B cell (primary cell): ENCODE results near the gene LMOD2. TPM values are rescaled to one million over a fixed set of nuclear protein-coding genes. Genes with fewer than 3 reads are reported as not detected.

Experiments used
- ATAC-seq: fragments of 200-7000 bp; cut with Tn5 transposase; one replicate; pipeline ENCODE4 v1.10.0; 2021; ENCODE audit warnings: low read depth, mild to moderate bottlenecking, moderate number of reproducible peaks, moderate library complexity
- CTCF ChIA-PET: fragments of 350-600 bp; sonication (Branson Sonifier 250); formaldehyde crosslinking; loops from one replicate; lab custom pipeline; 2021; ENCODE audit warnings: antibody characterized with exemption, inconsistent platforms; lab: Charles Lee
- POLR2A ChIA-PET: fragments of 350-600 bp; sonication (Branson Sonifier 250); formaldehyde crosslinking; loops from one replicate; lab custom pipeline; 2021; ENCODE audit warnings: antibody characterized with exemption; lab: Charles Lee
- DNase-seq: peaks from one replicate; pipeline ENCODE4 v3.0.0; 2013
- H2AFZ ChIP-seq: 2 replicates; pipeline ENCODE4 v1.6.1; 2012; ENCODE audit warnings: mild to moderate bottlenecking, low read depth, low read length; ENCODE audit not compliant: insufficient read depth, poor library complexity, severe bottlenecking
- H3K27ac ChIP-seq, 2 donors: 1 replicate in 1 of 2; 2 replicates in 1 of 2; pipeline ENCODE4 v1.5.1; 2012 to 2013; ENCODE audit warnings: low read length in 2 of 2, mild to moderate bottlenecking in 2 of 2, moderate library complexity in 1 of 2
- H3K27me3 ChIP-seq, 4 experiments: fragments of 200-600 bp in 1 of 4; sonication (generic) in 1 of 4; replicated peaks in 1 of 4; 1 replicate in 2 of 4; 2 replicates in 2 of 4; pipeline versions ENCODE4 v1.6.1 to v1.7.0; 2013 to 2016; ENCODE audit warnings: low read length in 3 of 4, mild to moderate bottlenecking in 2 of 4, mixed read lengths in 1 of 4, moderate library complexity in 1 of 4; ENCODE audit not compliant: insufficient read depth in 4 of 4, control insufficient read depth in 3 of 4; ENCODE audit errors: control extremely low read depth in 1 of 4
- H3K36me3 ChIP-seq, 2 experiments: replicated peaks in 1 of 2; 1 replicate in 1 of 2; 2 replicates in 1 of 2; pipeline versions ENCODE4 v1.6.1 to v1.7.1; 2013; ENCODE audit warnings: low read length in 1 of 2; ENCODE audit not compliant: insufficient read depth in 2 of 2, control insufficient read depth in 1 of 2; ENCODE audit errors: control extremely low read depth in 1 of 2, extremely low read depth in 1 of 2
- H3K4me1 ChIP-seq, 2 donors: fragments of 200-600 bp in 1 of 2; sonication (generic) in 1 of 2; 1 replicate in 1 of 2; 2 replicates in 1 of 2; pipeline versions ENCODE4 v1.5.1 to v1.6.1; 2013 to 2017; ENCODE audit warnings: low read length in 2 of 2; ENCODE audit not compliant: control insufficient read depth in 2 of 2, insufficient read depth in 2 of 2
- H3K4me2 ChIP-seq: replicated peaks from 2 replicates; pipeline ENCODE3; 2012; ENCODE audit warnings: mild to moderate bottlenecking, low read depth, low read length; ENCODE audit not compliant: poor library complexity, severe bottlenecking
- H3K4me3 ChIP-seq, 5 experiments: fragments of 200-600 bp in 1 of 5; sonication (generic) in 1 of 5; 1 replicate in 3 of 5; 2 replicates in 2 of 5; pipeline versions ENCODE4 v1.5.1 to v1.7.0; 2011 to 2016; ENCODE audit warnings: low read length in 4 of 5, mild to moderate bottlenecking in 4 of 5, low read depth in 2 of 5, control low read depth in 1 of 5, moderate library complexity in 1 of 5; ENCODE audit not compliant: insufficient read depth in 1 of 5; ENCODE audit errors: control extremely low read depth in 1 of 5, extremely low read depth in 1 of 5
- H3K79me2 ChIP-seq: fragments of 200-600 bp; sonication (generic); one replicate; pipeline ENCODE4 v1.6.0; 2016; ENCODE audit warnings: low read length; ENCODE audit not compliant: control insufficient read depth, insufficient read depth
- H3K9ac ChIP-seq: fragments of 200-600 bp; sonication (generic); 2 replicates; pipeline ENCODE4 v1.6.1; 2017; ENCODE audit warnings: mild to moderate bottlenecking, low read length, moderate library complexity
- H3K9me3 ChIP-seq, 3 donors: one replicate each; pipeline versions ENCODE4 v1.6.1 to v1.7.1; 2013; ENCODE audit warnings: low read length in 2 of 3; ENCODE audit not compliant: control insufficient read depth in 2 of 3, insufficient read depth in 1 of 3; ENCODE audit errors: control extremely low read depth in 1 of 3
- H4K20me1 ChIP-seq: 2 replicates; pipeline ENCODE4 v1.6.0; 2012; ENCODE audit warnings: mild to moderate bottlenecking, low read length; ENCODE audit not compliant: insufficient read depth, control insufficient read depth, poor library complexity, severe bottlenecking
- H3K27ac Mint-ChIP-seq: one replicate; pipeline ENCODE4 v1.8.0; 2021; ENCODE audit warnings: mixed read lengths
- H3K27me3 Mint-ChIP-seq: one replicate; pipeline ENCODE4 v1.8.0; 2021; ENCODE audit warnings: mixed read lengths
- H3K4me1 Mint-ChIP-seq: one replicate; pipeline ENCODE4 v1.8.0; 2021; ENCODE audit warnings: mixed read lengths
- H3K4me3 Mint-ChIP-seq: one replicate; pipeline ENCODE4 v1.8.0; 2021; ENCODE audit warnings: mixed read lengths
- H3K9me3 Mint-ChIP-seq: one replicate; pipeline ENCODE4 v1.8.0; 2022; ENCODE audit warnings: mixed read lengths; ENCODE audit not compliant: insufficient read depth
- EZH2 ChIP-seq: IDR thresholded peaks from 2 replicates; pipeline ENCODE4 v1.6.1; 2012; ENCODE audit warnings: borderline replicate concordance, low read depth, mild to moderate bottlenecking, moderate library complexity, low read length; ENCODE audit not compliant: insufficient read depth, poor library complexity, severe bottlenecking
- WGBS: methylation state at CpG from one replicate; pipeline ENCODE4 v1.1.5; 2013; ENCODE audit warnings: missing lambda C conversion rate; ENCODE audit not compliant: insufficient coverage; 5-methylcytosine and 5-hydroxymethylcytosine counted together
- intact Hi-C: fragments of 100-400 bp; cut with micrococcal nuclease; formaldehyde crosslinking; loops from one replicate; pipeline ENCODE4 v1.10.0; 2022
- polyA plus RNA-seq: library from polyadenylated mRNA; depleted of rRNA; stranded (reverse); fragments of >200 nt; gene quantifications from 2 replicates; pipeline ENCODE4 v1.2.3, GENCODE V29; 2012
- total RNA-seq, 2 donors: library from RNA; stranded (reverse); fragments of 120-200 nt in 1 of 2; gene quantifications; 1 replicate in 1 of 2; 2 replicates in 1 of 2; pipeline versions ENCODE4 v1.2.3 to v1.2.4, GENCODE V29; 2013 to 2022
- TF ChIP-seq, protein P1 (sequence below): fragments of 200-600 bp; IDR thresholded peaks from one replicate; pipeline ENCODE4 v1.8.0; 2022; ENCODE audit warnings: antibody characterized with exemption, mild to moderate bottlenecking

The LMOD2 gene
- total and polyA plus RNA-seq, 2 donors (not counting 1 experiment from before 2014, with no cell fraction given), result not detected

DNA sequence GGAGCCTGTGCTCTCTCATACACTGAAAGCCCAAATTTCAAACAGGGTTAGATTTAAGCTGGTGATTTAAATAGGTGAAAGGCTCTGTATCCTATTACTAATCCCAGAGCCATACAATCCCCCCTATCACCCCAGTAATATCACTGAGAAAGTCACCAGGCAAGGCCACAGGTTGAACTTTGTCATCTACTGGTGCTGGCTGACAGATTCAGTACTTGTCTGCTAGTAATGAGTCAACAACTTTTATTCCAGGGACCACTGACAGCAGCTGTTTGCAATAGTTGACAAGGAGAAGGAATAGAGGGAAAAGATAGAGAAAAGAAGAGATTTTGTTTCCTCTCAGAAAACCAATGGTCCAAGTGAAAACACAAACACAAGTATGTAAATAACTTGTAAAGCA is 43.6 kb upstream of the LMOD2 start:
- no peak for TF ChIP-seq EZH2
- TF ChIP-seq, protein P1, sequence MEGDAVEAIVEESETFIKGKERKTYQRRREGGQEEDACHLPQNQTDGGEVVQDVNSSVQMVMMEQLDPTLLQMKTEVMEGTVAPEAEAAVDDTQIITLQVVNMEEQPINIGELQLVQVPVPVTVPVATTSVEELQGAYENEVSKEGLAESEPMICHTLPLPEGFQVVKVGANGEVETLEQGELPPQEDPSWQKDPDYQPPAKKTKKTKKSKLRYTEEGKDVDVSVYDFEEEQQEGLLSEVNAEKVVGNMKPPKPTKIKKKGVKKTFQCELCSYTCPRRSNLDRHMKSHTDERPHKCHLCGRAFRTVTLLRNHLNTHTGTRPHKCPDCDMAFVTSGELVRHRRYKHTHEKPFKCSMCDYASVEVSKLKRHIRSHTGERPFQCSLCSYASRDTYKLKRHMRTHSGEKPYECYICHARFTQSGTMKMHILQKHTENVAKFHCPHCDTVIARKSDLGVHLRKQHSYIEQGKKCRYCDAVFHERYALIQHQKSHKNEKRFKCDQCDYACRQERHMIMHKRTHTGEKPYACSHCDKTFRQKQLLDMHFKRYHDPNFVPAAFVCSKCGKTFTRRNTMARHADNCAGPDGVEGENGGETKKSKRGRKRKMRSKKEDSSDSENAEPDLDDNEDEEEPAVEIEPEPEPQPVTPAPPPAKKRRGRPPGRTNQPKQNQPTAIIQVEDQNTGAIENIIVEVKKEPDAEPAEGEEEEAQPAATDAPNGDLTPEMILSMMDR, result no peak
- intact Hi-C loops, result no loop called here
- DNase-seq (no peak), ATAC-seq (no peak)
- H3K36me3 ChIP-seq, result no peaks in the 10 kb centered on the region
- H3K4me2 ChIP-seq, result no peak overlapping the region
- ChIA-PET POLR2A (no interaction called here), CTCF (no interaction called here)
- Mint-ChIP-seq H3K9me3 (peaks cover 2% of the 10 kb centered on the region), H3K27me3 (peaks cover 17% of the 10 kb centered on the region), H3K27ac (no peak overlapping the region), H3K4me1 (no peaks in the 10 kb centered on the region), H3K4me3 (no peak overlapping the region)
- H2AFZ ChIP-seq, result no peak overlapping the region
- H3K4me1 ChIP-seq, result no peaks in the 10 kb centered on the region
- H3K9me3 ChIP-seq, result no peaks in the 10 kb centered on the region
- H3K27ac ChIP-seq, result no peak overlapping the region
- H4K20me1 ChIP-seq, result no peaks in the 10 kb centered on the region
- H3K4me3 ChIP-seq, result no peak overlapping the region
- H3K27me3 ChIP-seq, result peaks cover 0 to 3% (median 0%) of the 10 kb centered on the region in 4 experiments
- H3K9ac ChIP-seq, result no peak overlapping the region
- no peaks in the 10 kb centered on the region for H3K79me2 ChIP-seq

DNA sequence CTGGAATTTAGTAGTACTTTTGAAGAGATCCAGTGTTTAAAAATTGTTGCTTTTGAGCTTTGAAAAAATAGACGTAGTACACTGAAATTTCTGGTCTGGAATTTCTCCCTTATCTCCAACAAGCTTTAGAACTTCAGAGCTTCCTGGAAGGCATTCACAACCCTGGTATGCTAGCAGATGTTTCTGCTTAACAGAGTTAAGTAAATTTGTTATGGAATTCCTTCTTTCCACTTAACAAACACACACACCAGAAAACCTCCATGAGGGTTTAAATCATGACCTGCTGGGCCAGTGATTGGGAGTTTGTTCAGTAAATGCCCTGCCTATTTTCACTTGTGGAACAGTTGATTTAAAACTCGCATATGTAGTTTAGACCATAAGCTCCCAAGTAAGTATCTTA is 40.3 kb upstream of the LMOD2 start:
- no peak for TF ChIP-seq EZH2
- TF ChIP-seq, protein P1, result no peak
- ChIA-PET CTCF (interaction anchor here (0.7 kb wide), 1 partner anchor 256 kb away, joined by 3 read pairs; no protein-coding TSS in a partner anchor), POLR2A (no interaction called here)
- Histone ChIP-seq H3K79me2 (no peaks in the 10 kb centered on the region), H3K4me1 (no peaks in the 10 kb centered on the region), H3K4me2 (no peak overlapping the region), H3K9ac (no peak overlapping the region), H4K20me1 (no peaks in the 10 kb centered on the region), H3K27me3 (peaks cover 0 to 6% (median 0%) of the 10 kb centered on the region in 4 experiments), H2AFZ (no peak overlapping the region), H3K36me3 (no peaks in the 10 kb centered on the region), H3K9me3 (no peaks in the 10 kb centered on the region), H3K4me3 (no peak overlapping the region), H3K27ac (no peak overlapping the region)
- WGBS, result no CpG with 5 or more reads among the region's 2 CpGs
- ATAC-seq, result no peak
- no peak for DNase-seq
- H3K4me1 Mint-ChIP-seq, result no peaks in the 10 kb centered on the region
- H3K27ac Mint-ChIP-seq, result no peak overlapping the region
- H3K9me3 Mint-ChIP-seq, result peaks cover 2% of the 10 kb centered on the region
- intact Hi-C loops, result no loop called here
- peaks cover 25% of the 10 kb centered on the region for H3K27me3 Mint-ChIP-seq
- H3K4me3 Mint-ChIP-seq, result no peak overlapping the region
